PFSK-1 (cell line): Measurements from ENCODE around the gene TDG.

ENCODE experiments used
- FOXP2 ChIP-seq: optimal IDR thresholded peaks from 2 replicates; pipeline ENCODE3; 2011; ENCODE audit warnings: borderline replicate concordance, control low read depth, inconsistent platforms; ENCODE audit not compliant: insufficient read depth; ENCODE audit errors: extremely low read length, extremely low read depth
- POLR2AphosphoS5 ChIP-seq: IDR thresholded peaks from 2 replicates; pipeline ENCODE4 v1.6.1; 2012; ENCODE audit warnings: low read depth, mild to moderate bottlenecking, control low read depth, low read length, moderate library complexity
- SIN3A ChIP-seq: IDR thresholded peaks from 2 replicates; pipeline ENCODE4 v1.6.1; 2012; ENCODE audit warnings: mild to moderate bottlenecking, low read length, moderate library complexity, borderline replicate concordance; ENCODE audit not compliant: insufficient read depth
- TAF1 ChIP-seq: IDR thresholded peaks from 2 replicates; pipeline ENCODE4 v1.6.1; 2012; ENCODE audit warnings: low read length, control low read depth, borderline replicate concordance; ENCODE audit not compliant: insufficient read depth
- TF ChIP-seq, protein P1 (sequence below), 2 experiments: IDR thresholded peaks; 2 replicates each; pipeline versions ENCODE4 v1.6.1 to v1.8.0; 2011 to 2012; ENCODE audit warnings: low read depth in 2 of 2, low read length in 2 of 2, control low read depth in 1 of 2, inconsistent platforms in 1 of 2, mild to moderate bottlenecking in 1 of 2, moderate library complexity in 1 of 2; ENCODE audit not compliant: insufficient read depth in 1 of 2

The TDG gene

DNA sequence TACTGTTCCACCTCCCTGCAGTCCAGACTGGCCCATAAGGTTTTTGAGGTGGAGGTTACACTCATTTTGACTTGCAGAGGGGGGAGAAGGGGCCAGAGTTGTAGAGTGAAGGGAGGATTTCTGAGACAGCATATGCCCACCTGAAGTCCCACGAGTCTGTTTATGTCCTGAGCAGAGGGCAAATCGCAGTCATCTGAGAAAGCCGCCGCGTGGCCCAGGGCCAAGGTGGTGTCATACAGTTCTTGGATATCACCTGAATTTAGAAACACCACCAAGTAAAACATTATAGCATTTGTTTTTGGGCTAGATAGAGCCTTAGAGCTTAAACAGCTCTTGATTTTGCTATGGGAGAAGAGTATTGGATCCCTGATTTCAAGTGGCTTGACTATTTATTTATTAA is 30.9 kb downstream of the TDG start:
- no peak for TF ChIP-seq TAF1
- TF ChIP-seq, protein P1, sequence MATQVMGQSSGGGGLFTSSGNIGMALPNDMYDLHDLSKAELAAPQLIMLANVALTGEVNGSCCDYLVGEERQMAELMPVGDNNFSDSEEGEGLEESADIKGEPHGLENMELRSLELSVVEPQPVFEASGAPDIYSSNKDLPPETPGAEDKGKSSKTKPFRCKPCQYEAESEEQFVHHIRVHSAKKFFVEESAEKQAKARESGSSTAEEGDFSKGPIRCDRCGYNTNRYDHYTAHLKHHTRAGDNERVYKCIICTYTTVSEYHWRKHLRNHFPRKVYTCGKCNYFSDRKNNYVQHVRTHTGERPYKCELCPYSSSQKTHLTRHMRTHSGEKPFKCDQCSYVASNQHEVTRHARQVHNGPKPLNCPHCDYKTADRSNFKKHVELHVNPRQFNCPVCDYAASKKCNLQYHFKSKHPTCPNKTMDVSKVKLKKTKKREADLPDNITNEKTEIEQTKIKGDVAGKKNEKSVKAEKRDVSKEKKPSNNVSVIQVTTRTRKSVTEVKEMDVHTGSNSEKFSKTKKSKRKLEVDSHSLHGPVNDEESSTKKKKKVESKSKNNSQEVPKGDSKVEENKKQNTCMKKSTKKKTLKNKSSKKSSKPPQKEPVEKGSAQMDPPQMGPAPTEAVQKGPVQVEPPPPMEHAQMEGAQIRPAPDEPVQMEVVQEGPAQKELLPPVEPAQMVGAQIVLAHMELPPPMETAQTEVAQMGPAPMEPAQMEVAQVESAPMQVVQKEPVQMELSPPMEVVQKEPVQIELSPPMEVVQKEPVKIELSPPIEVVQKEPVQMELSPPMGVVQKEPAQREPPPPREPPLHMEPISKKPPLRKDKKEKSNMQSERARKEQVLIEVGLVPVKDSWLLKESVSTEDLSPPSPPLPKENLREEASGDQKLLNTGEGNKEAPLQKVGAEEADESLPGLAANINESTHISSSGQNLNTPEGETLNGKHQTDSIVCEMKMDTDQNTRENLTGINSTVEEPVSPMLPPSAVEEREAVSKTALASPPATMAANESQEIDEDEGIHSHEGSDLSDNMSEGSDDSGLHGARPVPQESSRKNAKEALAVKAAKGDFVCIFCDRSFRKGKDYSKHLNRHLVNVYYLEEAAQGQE (IDR thresholded peaks at IDR 0.05; ENCODE audit: insufficient read depth in 1 of 2, low read depth in 2 of 2, low read length in 2 of 2), result no peak
- TF ChIP-seq POLR2AphosphoS5, result no peak
- no peak for TF ChIP-seq FOXP2
- no peak for TF ChIP-seq SIN3A

DNA sequence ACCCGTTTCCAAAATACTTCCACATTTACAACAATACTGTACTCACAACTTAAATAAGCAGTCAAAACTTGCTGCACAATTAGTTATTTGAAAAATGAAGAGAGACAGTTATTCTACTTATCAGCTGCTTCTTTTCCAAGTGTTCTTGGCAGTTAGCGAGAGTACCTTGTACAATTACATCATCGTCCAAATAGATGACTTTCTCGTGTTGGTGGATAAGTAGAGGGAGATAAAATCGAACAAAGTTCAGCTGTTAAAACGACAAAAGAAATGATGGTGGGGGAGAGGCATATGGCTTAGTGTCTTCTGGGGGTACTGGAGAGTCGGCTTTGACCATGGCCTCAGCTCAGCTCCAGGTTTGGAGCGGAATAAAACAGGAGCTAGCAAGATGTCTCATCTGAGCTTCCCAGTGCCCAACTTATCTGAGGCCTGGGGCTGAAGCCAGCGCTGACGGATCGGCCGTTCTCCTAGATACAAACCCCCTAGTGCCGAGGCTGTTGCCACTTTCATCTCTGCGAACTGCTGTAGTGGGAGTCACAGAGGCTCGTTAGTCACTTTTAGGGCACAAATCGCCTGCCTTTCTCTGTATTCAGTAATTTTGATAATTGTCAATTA is 31.7 kb downstream of the TDG start:
- TF ChIP-seq POLR2AphosphoS5 (no peak), TAF1 (no peak), SIN3A (no peak), FOXP2 (no peak)
- TF ChIP-seq, protein P1 (IDR thresholded peaks at IDR 0.05; ENCODE audit: insufficient read depth in 1 of 2, low read depth in 2 of 2, low read length in 2 of 2), result no peak

DNA sequence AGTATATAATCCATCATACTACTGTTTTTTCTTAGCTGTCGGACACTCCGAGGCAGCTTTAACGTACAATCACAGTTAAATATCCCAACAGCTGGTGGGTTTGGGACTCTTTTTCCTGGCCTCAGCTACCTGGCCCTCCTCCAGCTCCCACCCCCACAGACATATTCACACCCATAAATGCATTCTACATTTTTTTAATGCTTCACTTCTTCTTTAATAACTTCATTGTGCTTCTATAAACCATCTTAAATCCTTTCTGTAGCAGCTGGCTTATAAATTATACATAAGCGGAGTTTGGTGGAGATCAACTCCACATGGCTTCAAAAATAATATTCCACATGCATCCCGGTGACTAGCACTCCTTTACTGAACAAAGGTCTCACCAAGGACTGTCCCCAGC is 33.3 kb downstream of the TDG start:
- TF ChIP-seq, protein P1 (IDR thresholded peaks at IDR 0.05; ENCODE audit: insufficient read depth in 1 of 2, low read depth in 2 of 2, low read length in 2 of 2), result no peak
- no peak for TF ChIP-seq TAF1
- TF ChIP-seq POLR2AphosphoS5, result no peak
- no peak for TF ChIP-seq FOXP2
- TF ChIP-seq SIN3A, result no peak

- TF ChIP-seq FOXP2, result no peak
- no peak for TF ChIP-seq TAF1
- TF ChIP-seq SIN3A, result no peak
- TF ChIP-seq POLR2AphosphoS5, result no peak
- TF ChIP-seq, protein P1 (IDR thresholded peaks at IDR 0.05; ENCODE audit: insufficient read depth in 1 of 2, low read depth in 2 of 2, low read length in 2 of 2), result no peak
Measured at GRCh38 chr12:104000807-104001434, 35.2 kb downstream of the TDG start.

DNA sequence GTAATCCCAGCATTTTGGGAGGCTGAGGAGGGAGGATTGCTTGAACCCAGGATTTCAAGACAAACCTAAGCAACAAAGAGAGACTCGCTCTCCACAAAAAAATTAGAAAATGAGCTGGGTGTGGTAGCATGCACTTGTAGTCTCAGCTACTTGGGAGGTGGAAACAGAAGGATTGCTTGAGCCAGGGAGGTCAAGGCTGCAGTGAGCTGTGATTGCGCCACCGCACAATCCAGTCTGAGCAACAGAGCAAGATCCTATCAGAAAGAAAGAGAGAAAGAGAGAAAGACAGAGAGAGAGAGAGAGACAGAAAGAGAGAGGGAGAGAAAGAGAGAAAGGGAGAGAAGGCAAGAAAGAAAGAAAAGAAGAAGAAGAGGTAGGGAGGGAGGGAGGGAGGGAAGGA is 37.0 kb downstream of the TDG start:
- TF ChIP-seq, protein P1 (IDR thresholded peaks at IDR 0.05; ENCODE audit: insufficient read depth in 1 of 2, low read depth in 2 of 2, low read length in 2 of 2), result no peak
- TF ChIP-seq POLR2AphosphoS5 (no peak), TAF1 (no peak)
